Measurements from ENCODE around the gene HDAC2.

GRCh38 chr6:114010540-114010939, 39.6 kb upstream of the HDAC2 start:
- TF ChIP-seq CTCF (IDR thresholded peaks at IDR 0.05): no peak
- no peak for TF ChIP-seq POLR2A (IDR thresholded peaks at IDR 0.05)

Data from Peyer's patch (tissue), 4 donors.